Gastrocnemius medialis (tissue), 4 donors: ENCODE results near the gene MCF2L2.

Experiments used
- CTCF ChIP-seq, 5 experiments: fragments of 450-650 bp in 3 of 5; fragments of 200-600 bp in 2 of 5; sonication (generic) in 2 of 5; IDR thresholded peaks in 4 of 5; conservative IDR thresholded peaks in 1 of 5; 1 replicate in 4 of 5; 2 replicates in 1 of 5; pipeline ENCODE4 v1.5.1; 2016 to 2019; ENCODE audit warnings: antibody characterized with exemption in 5 of 5, mild to moderate bottlenecking in 3 of 5, moderate library complexity in 3 of 5
- POLR2A ChIP-seq, 2 donors: fragments of 450-650 bp; IDR thresholded peaks; one replicate each; pipeline ENCODE4 v1.6.1; 2017; ENCODE audit warnings: antibody characterized with exemption in 2 of 2, mild to moderate bottlenecking in 2 of 2, moderate library complexity in 2 of 2

DNA sequence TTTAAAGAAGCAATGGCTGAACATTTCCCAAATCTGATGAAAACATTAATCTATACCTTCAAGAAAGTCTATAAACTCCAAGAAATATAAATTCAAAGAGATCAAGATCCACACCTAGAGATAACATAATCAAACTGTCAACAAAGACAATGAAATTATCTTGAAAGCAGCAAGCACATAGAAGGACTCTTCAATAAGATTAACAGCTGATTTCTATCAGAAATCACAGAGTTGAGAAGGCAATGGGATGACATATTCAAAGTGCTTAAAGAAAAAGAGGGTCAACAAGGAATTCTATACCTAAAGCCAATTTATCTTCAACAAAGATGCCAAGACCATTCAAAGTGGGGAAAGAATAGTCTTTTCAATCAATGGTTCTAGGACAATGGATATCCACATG, 224.7 kb downstream of the MCF2L2 start:
- TF ChIP-seq CTCF (IDR thresholded peaks at IDR 0.05 in 4 of 5, conservative IDR thresholded peaks at IDR 0.05 in 1 of 5) (no peak), POLR2A (IDR thresholded peaks at IDR 0.05) (no peak)
